Measurements from ENCODE around the gene HSPE1.

- TF ChIP-seq POLR2A (IDR thresholded peaks at IDR 0.05) (no peak), POLR2AphosphoS5 (IDR thresholded peaks at IDR 0.05) (no peak), CTCF (IDR thresholded peaks at IDR 0.05) (no peak), EP300 (IDR thresholded peaks at IDR 0.05) (no peak)
These were observed 47.2 kb downstream of the HSPE1 start for GRCh38 chr2:197547163-197547900.
